Uterus (tissue), 2 donors: Measurements from ENCODE around the gene ACCS.

Experiments
- POLR2A ChIP-seq, 2 donors: fragments of 450-650 bp; IDR thresholded peaks; one replicate each; pipeline ENCODE4 v1.6.1; 2016; ENCODE audit warnings: antibody characterized with exemption in 2 of 2, mild to moderate bottlenecking in 1 of 2, moderate library complexity in 1 of 2
- TF ChIP-seq, protein P1 (sequence below), 4 experiments: fragments of 200-600 bp in 2 of 4; fragments of 450-650 bp in 2 of 4; sonication (generic) in 2 of 4; IDR thresholded peaks; one replicate each; pipeline ENCODE4 v1.5.1; 2016 to 2019; ENCODE audit warnings: antibody characterized with exemption in 4 of 4, mild to moderate bottlenecking in 2 of 4, moderate library complexity in 1 of 4

DNA sequence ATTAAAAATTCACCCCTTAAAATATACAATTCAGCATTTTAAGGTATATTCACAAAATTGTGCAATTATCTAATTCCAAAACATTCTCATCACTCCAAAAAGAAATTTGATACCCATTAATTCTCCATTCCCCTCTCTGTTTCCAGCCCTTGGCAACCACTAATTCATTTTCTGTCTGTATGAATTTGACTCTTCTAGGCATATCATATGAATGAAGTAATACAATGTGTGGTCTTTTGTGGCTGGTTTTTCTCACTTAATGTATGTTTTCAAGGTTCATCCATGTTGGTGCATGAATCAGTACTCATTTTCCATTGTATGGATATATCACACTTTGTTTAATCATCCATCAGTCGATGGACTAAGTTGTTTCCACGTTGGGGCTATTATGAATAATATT, 47.2 kb upstream of the ACCS start:
- TF ChIP-seq, protein P1, sequence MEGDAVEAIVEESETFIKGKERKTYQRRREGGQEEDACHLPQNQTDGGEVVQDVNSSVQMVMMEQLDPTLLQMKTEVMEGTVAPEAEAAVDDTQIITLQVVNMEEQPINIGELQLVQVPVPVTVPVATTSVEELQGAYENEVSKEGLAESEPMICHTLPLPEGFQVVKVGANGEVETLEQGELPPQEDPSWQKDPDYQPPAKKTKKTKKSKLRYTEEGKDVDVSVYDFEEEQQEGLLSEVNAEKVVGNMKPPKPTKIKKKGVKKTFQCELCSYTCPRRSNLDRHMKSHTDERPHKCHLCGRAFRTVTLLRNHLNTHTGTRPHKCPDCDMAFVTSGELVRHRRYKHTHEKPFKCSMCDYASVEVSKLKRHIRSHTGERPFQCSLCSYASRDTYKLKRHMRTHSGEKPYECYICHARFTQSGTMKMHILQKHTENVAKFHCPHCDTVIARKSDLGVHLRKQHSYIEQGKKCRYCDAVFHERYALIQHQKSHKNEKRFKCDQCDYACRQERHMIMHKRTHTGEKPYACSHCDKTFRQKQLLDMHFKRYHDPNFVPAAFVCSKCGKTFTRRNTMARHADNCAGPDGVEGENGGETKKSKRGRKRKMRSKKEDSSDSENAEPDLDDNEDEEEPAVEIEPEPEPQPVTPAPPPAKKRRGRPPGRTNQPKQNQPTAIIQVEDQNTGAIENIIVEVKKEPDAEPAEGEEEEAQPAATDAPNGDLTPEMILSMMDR (IDR thresholded peaks at IDR 0.05), result no peak
- TF ChIP-seq POLR2A (IDR thresholded peaks at IDR 0.05), result no peak
